GM23338 (cell line): ENCODE measurements around the gene USP35. TPM values are rescaled to one million over a fixed set of nuclear protein-coding genes. Genes with fewer than 3 reads are reported as not detected.

Experiments
- ATAC-seq: fragments of 200-7000 bp; cut with Tn5 transposase; 3 replicates; pipeline ENCODE4 v1.9.1; 2020
- DNase-seq: peaks from one replicate; pipeline ENCODE4 v3.0.0-alpha.2; 2015; ENCODE audit warnings: low spot score
- H2AFZ ChIP-seq: fragments of 200-600 bp; sonication (generic); 2 replicates; pipeline ENCODE4 v1.8.0; 2016; ENCODE audit warnings: antibody characterized with exemption, mild to moderate bottlenecking, moderate library complexity
- H3F3A ChIP-seq: fragments of 200-600 bp; sonication (generic); replicated peaks from 2 replicates; pipeline ENCODE4 v1.8.0; 2017; ENCODE audit warnings: antibody characterized with exemption, mixed run types, low read depth
- H3K27ac ChIP-seq: fragments of 200-600 bp; sonication (generic); 2 replicates; pipeline ENCODE4 v1.6.1; 2016; ENCODE audit warnings: low read depth
- H3K27me3 ChIP-seq: fragments of 200-600 bp; sonication (generic); 2 replicates; pipeline ENCODE4 v1.8.0; 2016; ENCODE audit warnings: mild to moderate bottlenecking, mixed run types, moderate library complexity; ENCODE audit not compliant: insufficient read depth
- H3K36me3 ChIP-seq: fragments of 200-600 bp; sonication (generic); 2 replicates; pipeline ENCODE4 v1.8.0; 2016; ENCODE audit warnings: mild to moderate bottlenecking; ENCODE audit not compliant: insufficient read depth
- H3K4me1 ChIP-seq: fragments of 200-600 bp; sonication (generic); 2 replicates; pipeline ENCODE4 v1.8.0; 2016; ENCODE audit warnings: mild to moderate bottlenecking, moderate library complexity; ENCODE audit not compliant: insufficient read depth
- H3K4me2 ChIP-seq: fragments of 200-600 bp; sonication (generic); 2 replicates; pipeline ENCODE4 v1.7.1; 2017; ENCODE audit warnings: mixed run types
- H3K4me3 ChIP-seq: fragments of 200-600 bp; sonication (generic); 2 replicates; pipeline ENCODE4 v1.6.1; 2016; ENCODE audit warnings: mixed run types
- H3K79me2 ChIP-seq: fragments of 200-600 bp; sonication (generic); replicated peaks from 2 replicates; pipeline ENCODE4 v1.8.0; 2017; ENCODE audit warnings: mild to moderate bottlenecking; ENCODE audit not compliant: insufficient read depth
- H3K9me2 ChIP-seq: fragments of 200-600 bp; sonication (generic); 2 replicates; pipeline ENCODE4 v1.8.0; 2017; ENCODE audit not compliant: insufficient read depth
- H4K20me1 ChIP-seq: fragments of 200-600 bp; sonication (generic); replicated peaks from 2 replicates; pipeline ENCODE4 v1.8.0; 2017; ENCODE audit warnings: mild to moderate bottlenecking; ENCODE audit not compliant: insufficient read depth
- H3K27ac Mint-ChIP-seq: 2 replicates; pipeline ENCODE4 v1.8.0; 2020; ENCODE audit warnings: inconsistent platforms, mild to moderate bottlenecking, moderate library complexity, mixed read lengths
- H3K27me3 Mint-ChIP-seq: 3 replicates; pipeline ENCODE4 v1.8.0; 2022; ENCODE audit warnings: low read depth, mild to moderate bottlenecking, moderate library complexity, mixed read lengths, inconsistent platforms; ENCODE audit not compliant: insufficient read depth, poor library complexity
- H3K36me3 Mint-ChIP-seq: 3 replicates; pipeline ENCODE4 v1.8.0; 2021; ENCODE audit warnings: low read depth, mild to moderate bottlenecking, inconsistent platforms, moderate library complexity, mixed read lengths
- H3K4me1 Mint-ChIP-seq: 3 replicates; pipeline ENCODE4 v1.8.0; 2020; ENCODE audit warnings: mild to moderate bottlenecking, inconsistent platforms, mixed read lengths
- H3K4me3 Mint-ChIP-seq: 3 replicates; pipeline ENCODE4 v1.8.0; 2021; ENCODE audit warnings: moderate library complexity, mild to moderate bottlenecking, inconsistent platforms, mixed read lengths
- H3K9me3 Mint-ChIP-seq: 3 replicates; pipeline ENCODE4 v1.8.0; 2020; ENCODE audit warnings: moderate library complexity, mild to moderate bottlenecking, inconsistent platforms, mixed read lengths
- CREB1 ChIP-seq: fragments of 250-450 bp; sonication (Bioruptor Pico); IDR thresholded peaks from 2 replicates; pipeline ENCODE4 v1.5.0; 2020; ENCODE audit warnings: low read depth, mild to moderate bottlenecking, moderate library complexity
- CTCF ChIP-seq, 2 experiments: fragments of 200-600 bp in 1 of 2; sonication (generic) in 1 of 2; conservative IDR thresholded peaks; 2 replicates each; pipeline versions ENCODE4 v1.5.1 to v1.6.1; 2016 to 2017; ENCODE audit warnings: antibody characterized with exemption in 2 of 2, low read depth in 2 of 2, mild to moderate bottlenecking in 2 of 2, moderate library complexity in 1 of 2
- ETS1 ChIP-seq: IDR thresholded peaks from 2 replicates; pipeline ENCODE4 v1.6.1; 2016; ENCODE audit warnings: antibody characterized with exemption
- EZH2 ChIP-seq: fragments of 200-600 bp; sonication (generic); IDR thresholded peaks from one replicate; pipeline ENCODE4 v1.8.0; 2017; ENCODE audit warnings: antibody characterized with exemption, mild to moderate bottlenecking, low read depth; ENCODE audit not compliant: unreplicated experiment
- EZH2phosphoT487 ChIP-seq: fragments of 200-600 bp; sonication (generic); IDR thresholded peaks from one replicate; pipeline ENCODE4 v1.8.1; 2018; ENCODE audit warnings: antibody characterized with exemption; ENCODE audit not compliant: unreplicated experiment
- JUNB ChIP-seq: IDR thresholded peaks from one replicate; pipeline ENCODE4 v1.6.1; 2016; ENCODE audit warnings: antibody characterized with exemption; ENCODE audit not compliant: unreplicated experiment
- NANOG ChIP-seq: IDR thresholded peaks from 2 replicates; pipeline ENCODE4 v1.6.1; 2016; ENCODE audit warnings: antibody characterized with exemption, borderline replicate concordance
- POLR2AphosphoS5 ChIP-seq: IDR thresholded peaks from 2 replicates; pipeline ENCODE4 v1.6.1; 2016; ENCODE audit warnings: antibody characterized with exemption, low read depth
- REST ChIP-seq: IDR thresholded peaks from one replicate; pipeline ENCODE4 v1.6.1; 2018; ENCODE audit warnings: antibody characterized with exemption; ENCODE audit not compliant: unreplicated experiment
- STAT1 ChIP-seq: IDR thresholded peaks from one replicate; pipeline ENCODE4 v1.6.1; 2016; ENCODE audit warnings: antibody characterized with exemption; ENCODE audit not compliant: unreplicated experiment
- ZNF114 ChIP-seq: fragments of 250-450 bp; sonication (Bioruptor Pico); IDR thresholded peaks from 2 replicates; pipeline ENCODE4 v1.5.0; 2020; ENCODE audit warnings: mild to moderate bottlenecking, moderate library complexity
- ZNF331 ChIP-seq: fragments of 250-450 bp; sonication (Bioruptor Pico); IDR thresholded peaks from 2 replicates; pipeline ENCODE4 v1.5.0; 2020; ENCODE audit warnings: low read depth, mild to moderate bottlenecking, moderate library complexity
- ZNF462 ChIP-seq: fragments of 250-450 bp; sonication (Bioruptor Pico); IDR thresholded peaks from 2 replicates; pipeline ENCODE4 v1.5.0; 2020; ENCODE audit warnings: mild to moderate bottlenecking, moderate library complexity
- polyA plus RNA-seq: library from polyadenylated mRNA; unstranded; fragments of >200 nt; fragmentation: Nextera tagmentation; extraction: Ambion mirVana; gene quantifications from 2 replicates; pipeline ENCODE4 v1.2.1, GENCODE V29; 2016
- total RNA-seq: library from RNA; depleted of rRNA; stranded (reverse); fragments of >200 nt; shearing (Covaris generic); gene quantifications from 2 replicates; pipeline ENCODE4 v1.2.3, GENCODE V29; 2014

The USP35 gene
- total and polyA plus RNA-seq, 2 experiments from 2014 or later, result 2.5 to 10.7 TPM

- Mint-ChIP-seq H3K4me1 (peaks cover 5% of the 10 kb centered on the region; the same call in 1 of the 3 replicates), H3K27me3 (peaks cover 2% of the 10 kb centered on the region), H3K36me3 (no peaks in the 10 kb centered on the region), H3K9me3 (no peaks in the 10 kb centered on the region), H3K4me3 (no peak overlapping the region), H3K27ac (no peak overlapping the region)
- no peaks in the 10 kb centered on the region for H3K27me3 ChIP-seq
- no peak overlapping the region for H3K4me2 ChIP-seq
- H3F3A ChIP-seq, result no peaks in the 10 kb centered on the region
- no peak for DNase-seq
- H3K4me3 ChIP-seq, result no peak overlapping the region
- no peaks in the 10 kb centered on the region for H3K9me2 ChIP-seq
- H3K4me1 ChIP-seq, result no peaks in the 10 kb centered on the region
- no peaks in the 10 kb centered on the region for H3K79me2 ChIP-seq
- ATAC-seq, result no peak
- H2AFZ ChIP-seq, result no peak overlapping the region
- no peak for TF ChIP-seq ZNF331 (CRISPR knock-in tag)
- TF ChIP-seq STAT1, result no peak
- no peak for TF ChIP-seq REST
- no peak for TF ChIP-seq ZNF462 (CRISPR knock-in tag)
- TF ChIP-seq EZH2, result no peak
- TF ChIP-seq POLR2AphosphoS5, result no peak
- TF ChIP-seq ZNF114, result no peak
- no peak for TF ChIP-seq CREB1
- TF ChIP-seq NANOG, result no peak
- no peak for TF ChIP-seq ETS1
- TF ChIP-seq CTCF (conservative IDR thresholded peaks at IDR 0.05; ENCODE audit: low read depth in 2 of 2), result no peak
- no peak for TF ChIP-seq JUNB
- TF ChIP-seq EZH2phosphoT487, result no peak
- H3K27ac ChIP-seq, result no peak overlapping the region
- no peaks in the 10 kb centered on the region for H3K36me3 ChIP-seq
- H4K20me1 ChIP-seq, result no peaks in the 10 kb centered on the region
These were observed 27.4 kb upstream of the USP35 start for GRCh38 chr11:78161346-78161745.
